Activated CD4-positive, alpha-beta memory T cell treated with anti-CD3 and anti-CD28 coated beads for 36 hours (primary cell): ENCODE results near the gene MCTS1. TPM values are rescaled to one million over a fixed set of nuclear protein-coding genes. Genes with fewer than 3 reads are reported as not detected.
"Not testable (repeated sequence)": the region's sequence is repeated elsewhere in the genome, so short reads cannot be mapped to it uniquely, and the experiment has no call there.

Experiments
- CTCF ChIA-PET: fragments of 350-600 bp; sonication (Branson Sonifier 250); formaldehyde crosslinking; loops from one replicate; lab custom pipeline; 2021; ENCODE audit warnings: antibody characterized with exemption, inconsistent platforms; lab: Charles Lee
- POLR2A ChIA-PET: fragments of 350-600 bp; sonication (Branson Sonifier 250); formaldehyde crosslinking; loops from one replicate; lab custom pipeline; 2021; ENCODE audit warnings: antibody characterized with exemption; lab: Charles Lee
- DNase-seq: peaks from one replicate; pipeline ENCODE4 v3.0.0-alpha.2; 2020
- H3K27ac Mint-ChIP-seq: one replicate; pipeline ENCODE4 v1.8.0; 2021; ENCODE audit warnings: mixed read lengths
- H3K27me3 Mint-ChIP-seq: one replicate; pipeline ENCODE4 v1.8.0; 2021; ENCODE audit warnings: mixed read lengths
- H3K36me3 Mint-ChIP-seq: one replicate; pipeline ENCODE4 v1.8.0; 2021; ENCODE audit warnings: mixed read lengths
- H3K4me1 Mint-ChIP-seq: one replicate; pipeline ENCODE4 v1.8.0; 2021; ENCODE audit warnings: low read depth, mixed read lengths
- H3K4me3 Mint-ChIP-seq: one replicate; pipeline ENCODE4 v1.8.0; 2021; ENCODE audit warnings: mild to moderate bottlenecking, mixed read lengths
- H3K9me3 Mint-ChIP-seq: one replicate; pipeline ENCODE4 v1.8.0; 2021; ENCODE audit warnings: mixed read lengths
- intact Hi-C: fragments of 100-400 bp; cut with micrococcal nuclease; formaldehyde crosslinking; loops from one replicate; pipeline ENCODE4 v1.15.1; 2023
- total RNA-seq, 2 experiments: library from RNA; stranded (reverse); gene quantifications; one replicate each; pipeline ENCODE4 v1.2.3, GENCODE V29; 2021

MCTS1 gene
- total RNA-seq, 2 experiments from 2014 or later, result 67.5 to 70.9 TPM

DNA sequence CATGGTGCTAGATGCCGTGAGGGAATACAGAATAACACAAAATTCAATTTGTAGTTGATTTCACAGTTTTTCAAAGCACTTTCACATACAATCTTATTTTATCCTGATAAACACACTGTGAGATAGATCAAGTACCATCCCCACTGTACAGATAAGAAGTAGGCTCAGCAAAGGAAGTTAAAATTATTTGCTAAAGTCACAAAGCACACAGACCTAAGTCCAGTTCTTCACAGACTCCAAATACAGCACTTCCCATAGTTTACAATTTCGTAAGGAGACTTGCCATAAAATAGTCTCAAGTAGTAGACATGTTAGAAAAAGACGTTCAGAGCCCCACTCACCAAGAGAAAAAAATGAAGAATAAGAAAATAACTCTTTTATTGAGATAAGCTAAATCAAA lies 35.3 kb upstream of the MCTS1 start:
- Mint-ChIP-seq H3K27me3 (no peaks in the 10 kb centered on the region), H3K36me3 (no peaks in the 10 kb centered on the region), H3K27ac (no peak overlapping the region), H3K4me3 (no peak overlapping the region), H3K4me1 (peaks cover 2% of the 10 kb centered on the region), H3K9me3 (no peaks in the 10 kb centered on the region)
- CTCF ChIA-PET, result no interaction called here
- intact Hi-C loops, result no loop called here
- no peak for DNase-seq
- POLR2A ChIA-PET, result no interaction called here

DNA sequence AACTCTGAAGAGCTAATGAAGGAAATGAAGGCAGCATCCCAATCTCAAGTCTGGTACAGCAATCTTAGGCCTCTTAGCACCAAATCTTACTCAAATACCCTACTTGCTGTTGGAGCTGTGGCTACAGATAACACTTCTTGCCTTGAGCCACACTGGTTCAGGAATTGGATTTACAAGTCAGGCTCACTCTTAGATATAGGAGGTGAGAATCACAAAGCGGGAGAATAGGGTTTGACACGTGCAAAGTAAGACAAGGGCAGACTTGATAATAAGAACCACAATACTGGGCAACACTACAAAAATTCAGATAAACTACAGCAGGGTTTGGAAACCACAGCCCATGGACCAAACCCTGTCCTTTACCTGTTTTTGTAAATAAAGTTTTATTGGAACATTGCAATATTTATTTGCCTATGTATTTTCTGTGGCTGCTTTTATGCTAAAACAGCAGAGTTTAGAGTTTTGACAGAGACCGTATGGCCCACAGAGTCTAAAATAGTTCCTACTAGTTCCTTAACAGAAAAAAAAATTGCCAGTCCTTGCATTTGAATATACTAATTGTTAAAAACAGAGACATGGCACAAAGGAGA lies 33.8 kb upstream of the MCTS1 start:
- Mint-ChIP-seq H3K36me3 (no peaks in the 10 kb centered on the region), H3K27ac (no peak overlapping the region), H3K27me3 (no peaks in the 10 kb centered on the region), H3K4me1 (peaks cover 2% of the 10 kb centered on the region), H3K4me3 (no peak overlapping the region), H3K9me3 (no peaks in the 10 kb centered on the region)
- no peak for DNase-seq
- ChIA-PET CTCF (no interaction called here), POLR2A (no interaction called here)
- intact Hi-C loops, result no loop called here

DNA sequence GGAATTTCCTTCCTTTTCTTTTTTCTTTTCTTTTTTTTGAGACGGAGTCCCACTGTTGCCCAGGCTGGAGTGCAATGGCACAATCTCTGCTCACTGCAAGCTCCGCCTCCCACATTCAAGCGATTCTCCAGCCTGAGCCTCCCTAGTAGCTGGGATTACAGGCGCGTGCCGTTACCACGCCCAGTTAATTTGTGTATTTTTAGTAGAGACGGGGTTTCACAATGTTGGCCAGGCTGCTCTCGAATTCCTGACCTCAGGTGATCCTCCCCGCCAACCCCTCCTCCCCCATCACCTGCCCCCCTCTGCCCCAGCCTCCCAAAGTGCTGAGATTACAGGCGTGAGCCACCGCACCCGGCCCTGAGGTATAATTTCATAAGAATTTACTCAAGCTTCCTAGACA lies 30.1 kb upstream of the MCTS1 start:
- H3K4me1 Mint-ChIP-seq, H3K9me3 Mint-ChIP-seq, H3K27me3 Mint-ChIP-seq, H3K27ac Mint-ChIP-seq, H3K36me3 Mint-ChIP-seq, H3K4me3 Mint-ChIP-seq, POLR2A ChIA-PET, intact Hi-C loops, DNase-seq: not testable (repeated sequence)
- CTCF ChIA-PET, result interaction anchor here (0.6 kb wide), 1 partner anchor 99 kb away, joined by 3 read pairs; no protein-coding TSS in a partner anchor

DNA sequence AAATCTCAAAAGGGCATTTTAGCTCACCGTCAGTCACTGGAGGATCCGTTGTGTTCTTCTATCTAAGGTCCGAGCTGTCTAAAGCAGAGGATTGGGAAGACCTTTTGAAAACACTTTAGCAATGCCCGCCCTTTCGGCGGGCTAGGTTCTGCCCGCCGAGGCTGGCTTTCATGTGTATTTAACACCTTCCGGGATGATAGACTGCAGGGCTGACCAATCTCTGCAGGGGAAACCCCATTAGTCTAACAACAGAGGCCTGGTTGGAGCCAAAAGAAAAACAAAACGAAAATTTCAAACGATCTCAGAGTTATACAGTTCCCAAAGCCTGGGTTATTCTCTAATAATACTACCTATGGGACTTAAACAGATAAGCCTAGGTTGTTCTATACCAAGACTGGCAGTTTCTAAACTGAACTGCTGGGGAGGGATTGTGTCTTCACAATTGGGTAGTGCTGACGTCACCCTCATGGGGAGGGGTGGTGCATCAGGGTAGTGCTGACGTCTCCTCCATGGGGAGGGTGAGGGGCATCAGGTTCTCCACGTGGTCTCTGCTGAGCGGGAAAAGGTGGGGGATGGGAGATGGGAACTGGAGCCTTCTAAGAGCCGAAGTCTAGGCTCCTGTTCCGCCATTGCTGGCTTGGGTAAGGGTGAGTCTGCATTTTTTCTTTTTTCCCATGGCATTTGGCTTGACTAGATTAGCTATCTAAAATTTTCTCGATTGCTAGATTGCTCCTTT lies 28.4 kb upstream of the MCTS1 start:
- intact Hi-C loops, result no loop called here
- H3K27me3 Mint-ChIP-seq, result peaks cover 2% of the 10 kb centered on the region
- H3K9me3 Mint-ChIP-seq, result no peaks in the 10 kb centered on the region
- ChIA-PET POLR2A (no interaction called here), CTCF (no interaction called here)
- no peak for DNase-seq
- H3K27ac Mint-ChIP-seq, result no peak overlapping the region
- H3K36me3 Mint-ChIP-seq, result no peaks in the 10 kb centered on the region
- H3K4me3 Mint-ChIP-seq, result no peak overlapping the region
- H3K4me1 Mint-ChIP-seq, result peaks cover 2% of the 10 kb centered on the region

DNA sequence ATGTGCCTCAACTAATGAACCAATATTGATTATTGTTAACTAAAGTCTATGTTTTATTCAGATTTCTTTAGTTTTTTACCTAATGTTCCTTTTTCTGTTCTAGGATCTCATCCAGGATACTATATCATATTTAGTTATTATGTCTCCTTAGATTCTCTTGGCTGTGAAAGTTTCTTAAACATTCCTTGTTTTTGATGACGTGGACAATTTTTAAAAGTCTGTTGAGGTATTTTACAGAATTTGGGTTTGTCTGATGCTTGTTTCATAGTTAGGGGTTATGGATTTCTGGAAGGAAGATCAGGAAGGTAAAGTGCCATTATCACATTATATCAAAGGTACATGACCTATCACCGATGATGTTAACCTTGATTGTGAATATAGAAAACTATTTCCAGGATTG lies 18.2 kb upstream of the MCTS1 start:
- H3K4me3 Mint-ChIP-seq, result no peak overlapping the region
- ChIA-PET CTCF (no interaction called here), POLR2A (no interaction called here)
- no peaks in the 10 kb centered on the region for H3K36me3 Mint-ChIP-seq
- H3K27ac Mint-ChIP-seq, result no peak overlapping the region
- intact Hi-C loops, result no loop called here
- no peaks in the 10 kb centered on the region for H3K9me3 Mint-ChIP-seq
- no peak for DNase-seq
- no peaks in the 10 kb centered on the region for H3K27me3 Mint-ChIP-seq
- H3K4me1 Mint-ChIP-seq, result no peaks in the 10 kb centered on the region

DNA sequence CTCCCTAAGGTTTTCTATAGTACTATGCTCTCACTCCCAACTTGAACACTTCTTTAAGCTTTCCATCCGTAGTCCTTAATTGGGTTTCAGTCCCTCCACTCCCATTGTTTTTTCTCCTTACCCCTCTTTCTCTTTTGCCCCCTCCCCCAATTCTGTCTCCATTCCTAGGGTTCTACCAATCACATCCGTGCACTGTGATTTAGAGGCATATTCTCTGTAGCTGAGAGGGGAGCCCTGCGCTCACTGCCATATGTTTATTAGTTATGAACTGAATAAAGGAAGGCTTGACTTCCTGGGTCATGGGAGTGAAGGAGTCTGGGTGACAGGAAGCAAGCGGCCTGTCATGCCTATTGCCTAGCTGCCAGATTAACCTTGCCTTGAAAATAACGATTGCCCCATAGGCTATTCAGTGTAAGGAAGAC lies 471 bp downstream of the MCTS1 start:
- ChIA-PET CTCF (no interaction called here), POLR2A (interaction anchor here (1.0 to 3.4 kb wide), 6 partner anchors 14 to 55 kb away, joined by 3 to 25 read pairs (median 6); partner anchors contain the start of genes C1GALT1C1 and CUL4B)
- intact Hi-C loops, result loop anchor here (1.0 to 5.0 kb wide), 3 partner anchors 26 to 107 kb away; partner anchors contain the start of gene C1GALT1C1
- H3K27ac Mint-ChIP-seq, result peak overlapping the region; percentile 97
- H3K4me3 Mint-ChIP-seq, result peak overlapping the region; percentile 95
- H3K4me1 Mint-ChIP-seq, result peaks cover 8% of the 10 kb centered on the region
- peaks cover 3% of the 10 kb centered on the region for H3K36me3 Mint-ChIP-seq
- H3K27me3 Mint-ChIP-seq, result no peaks in the 10 kb centered on the region
- H3K9me3 Mint-ChIP-seq, result no peaks in the 10 kb centered on the region
- DNase-seq, result peak; percentile 46

DNA sequence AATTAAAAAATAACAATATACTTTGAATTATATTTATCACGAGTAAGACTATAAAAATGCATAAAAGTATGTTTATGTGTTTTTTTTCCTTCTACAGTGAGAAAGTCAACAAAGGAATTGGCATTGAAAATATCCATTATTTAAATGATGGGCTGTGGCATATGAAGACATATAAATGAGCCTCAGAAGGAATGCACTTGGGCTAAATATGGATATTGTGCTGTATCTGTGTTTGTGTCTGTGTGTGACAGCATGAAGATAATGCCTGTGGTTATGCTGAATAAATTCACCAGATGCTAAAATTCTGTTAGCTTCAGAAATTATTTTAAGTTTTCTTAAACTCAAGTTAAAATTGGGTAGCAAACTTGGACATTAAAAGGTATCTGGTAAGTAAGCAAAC lies 8.2 kb downstream of the MCTS1 start:
- Mint-ChIP-seq H3K4me3 (no peak overlapping the region), H3K27me3 (no peaks in the 10 kb centered on the region), H3K4me1 (no peaks in the 10 kb centered on the region), H3K9me3 (no peaks in the 10 kb centered on the region), H3K27ac (no peak overlapping the region), H3K36me3 (peaks cover 12% of the 10 kb centered on the region)
- no peak for DNase-seq
- CTCF ChIA-PET, result no interaction called here
- intact Hi-C loops, result no loop called here
- POLR2A ChIA-PET, result no interaction called here

DNA sequence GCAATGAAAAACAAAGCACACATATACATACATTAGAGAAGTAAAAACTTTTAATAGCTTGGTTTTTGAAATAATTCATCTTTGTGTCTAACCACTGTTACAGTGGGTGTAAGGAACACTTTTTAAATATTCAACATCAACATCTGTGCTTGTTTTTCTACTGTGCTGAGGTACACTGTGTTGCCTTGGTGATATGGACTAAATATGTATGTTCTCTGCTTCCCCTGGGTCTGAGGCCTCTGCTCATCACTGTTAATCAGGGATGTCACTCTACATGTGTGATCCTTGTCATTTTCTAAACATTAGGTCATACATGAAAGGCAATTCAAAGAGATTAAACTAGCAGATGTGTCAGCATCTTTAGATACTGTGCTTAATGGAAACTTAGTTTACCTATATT lies 10.9 kb downstream of the MCTS1 start:
- Mint-ChIP-seq H3K4me3 (no peak overlapping the region), H3K36me3 (peaks cover 15% of the 10 kb centered on the region)
- POLR2A ChIA-PET, result no interaction called here

DNA sequence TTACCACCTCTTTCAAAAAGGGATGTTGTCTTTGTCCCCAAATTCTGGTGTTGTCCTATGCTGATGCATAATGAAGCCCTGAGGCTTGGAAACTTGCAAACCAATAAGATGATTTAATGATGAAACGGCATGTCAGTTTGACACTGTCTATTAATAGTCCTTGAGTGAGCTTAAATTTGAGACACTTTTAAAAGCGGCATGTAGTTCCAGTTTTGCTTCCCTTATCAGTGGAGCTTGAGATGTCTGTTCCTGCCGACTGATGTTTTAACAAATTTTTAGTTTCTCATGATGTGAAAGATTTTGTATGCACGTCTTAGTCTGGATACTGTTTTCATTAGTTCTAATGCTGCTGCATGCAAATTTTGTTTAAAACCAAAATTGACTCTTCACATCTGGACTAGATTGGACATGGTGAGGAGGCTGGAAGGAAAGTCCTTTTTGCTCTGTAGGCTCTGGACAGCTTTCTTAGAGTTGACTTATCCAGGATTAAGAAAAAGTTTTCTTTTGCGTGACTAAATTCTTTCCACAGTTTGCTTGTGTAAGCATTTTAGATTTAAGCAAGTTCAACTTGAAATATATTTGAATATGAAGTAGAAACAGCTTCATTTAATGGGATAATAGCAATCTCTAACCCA lies 14.2 kb downstream of the MCTS1 start:
- DNase-seq, result no peak
- no peaks in the 10 kb centered on the region for H3K27me3 Mint-ChIP-seq
- intact Hi-C loops, result no loop called here
- H3K27ac Mint-ChIP-seq, result no peak overlapping the region
- H3K4me1 Mint-ChIP-seq, result peaks cover 5% of the 10 kb centered on the region
- H3K36me3 Mint-ChIP-seq, result peaks cover 16% of the 10 kb centered on the region
- ChIA-PET CTCF (interaction anchor here (1.2 kb wide), 1 partner anchor 9 kb away, joined by 3 read pairs; no protein-coding TSS in a partner anchor), POLR2A (interaction anchor here (1.2 kb wide), 1 partner anchor 14 kb away, joined by 4 read pairs; the partner anchor contains the start of gene MCTS1)
- no peak overlapping the region for H3K4me3 Mint-ChIP-seq
- no peaks in the 10 kb centered on the region for H3K9me3 Mint-ChIP-seq

More for the DNA sequence above, 10.9 kb downstream of the MCTS1 start:
- intact Hi-C loops, result no loop called here
- CTCF ChIA-PET, result no interaction called here
- Mint-ChIP-seq H3K27ac (no peak overlapping the region), H3K4me1 (peaks cover 4% of the 10 kb centered on the region), H3K9me3 (no peaks in the 10 kb centered on the region), H3K27me3 (no peaks in the 10 kb centered on the region)
- DNase-seq, result no peak

DNA sequence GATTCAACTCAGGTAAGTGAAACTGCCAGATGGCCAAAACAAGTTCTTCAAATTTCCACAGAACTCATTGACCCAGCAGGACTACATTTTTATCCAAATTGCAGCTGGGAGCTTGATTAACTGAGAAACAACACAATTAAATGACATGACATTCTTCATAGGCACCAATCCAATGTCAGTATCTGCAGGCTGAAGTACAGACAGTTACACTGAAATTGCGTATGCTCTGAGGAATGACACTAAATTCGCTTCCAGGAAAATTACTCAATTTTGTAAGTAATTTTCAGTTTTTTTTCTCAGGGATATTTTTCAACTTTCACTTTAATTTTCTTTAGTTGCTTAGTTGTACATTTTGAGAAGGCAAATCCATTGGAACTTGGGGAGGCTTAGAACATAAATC lies 21.5 kb downstream of the MCTS1 start:
- H3K9me3 Mint-ChIP-seq, result no peaks in the 10 kb centered on the region
- CTCF ChIA-PET, result no interaction called here
- intact Hi-C loops, result no loop called here

DNA sequence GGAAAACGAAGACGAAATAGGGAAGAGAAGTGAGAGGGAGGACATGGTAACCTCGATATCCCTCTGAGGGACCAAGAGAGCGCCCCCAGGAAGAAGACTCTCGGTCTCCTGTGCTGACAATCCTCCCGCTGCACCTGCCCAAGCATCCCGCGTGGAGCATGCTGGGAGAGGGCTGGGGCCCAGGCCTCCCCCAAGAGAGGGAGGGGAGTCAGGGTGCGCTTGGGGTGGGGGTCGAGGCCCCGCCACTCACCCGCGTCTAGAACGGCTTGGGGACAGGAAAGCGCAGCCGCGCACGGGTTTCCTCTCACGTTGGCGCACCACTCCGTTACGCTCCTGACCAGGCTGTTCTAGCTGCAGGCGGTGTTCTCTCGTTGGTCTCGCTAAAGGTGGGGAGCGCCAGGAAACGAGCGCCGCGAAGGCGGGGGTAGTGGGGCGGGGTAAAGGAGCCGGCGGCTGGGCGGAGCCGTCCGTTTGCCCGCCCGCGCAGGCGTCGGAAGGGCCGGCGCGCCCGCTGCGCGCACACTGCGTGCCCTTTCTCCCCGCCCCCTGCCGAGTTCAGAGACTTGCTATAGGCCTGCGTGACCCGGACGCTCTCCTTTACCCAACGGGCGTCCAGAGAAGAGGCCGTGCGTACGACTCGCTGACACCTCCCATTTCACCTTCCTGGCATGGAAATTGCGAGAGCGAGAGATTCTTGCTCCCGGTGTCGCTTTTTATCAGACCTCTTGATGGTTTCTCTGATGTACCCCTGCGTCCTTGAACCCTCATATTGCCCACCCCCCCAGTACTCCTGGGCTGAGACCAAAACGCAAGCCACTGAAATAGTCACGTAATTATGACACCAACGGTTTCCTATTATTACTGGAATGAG lies 26.0 kb downstream of the MCTS1 start, which contains the start of gene C1GALT1C1:
C1GALT1C1 (minus strand) TSS at position 388 of the 871 bp plus-strand sequence. CDS start 2,888 bp downstream, outside the sequence.
- peak within 1 kb of the TSS; percentile 95 for H3K27ac Mint-ChIP-seq
- peaks cover 23% of the 10 kb centered on the region for H3K4me1 Mint-ChIP-seq
- POLR2A ChIA-PET, result interaction anchor here (1.9 kb wide), 1 partner anchor 26 kb away, joined by 9 read pairs; the partner anchor contains the start of gene MCTS1
- intact Hi-C loops, result loop anchor here (1.0 to 2.0 kb wide), 3 partner anchors 26 to 143 kb away; partner anchors contain the start of gene MCTS1
- no peaks in the 10 kb centered on the region for H3K9me3 Mint-ChIP-seq
- H3K4me3 Mint-ChIP-seq, result peak within 1 kb of the TSS; percentile 90
- H3K27me3 Mint-ChIP-seq, result no peaks in the 10 kb centered on the region
- H3K36me3 Mint-ChIP-seq, result peaks cover 1% of the 10 kb centered on the region
- CTCF ChIA-PET, result no interaction called here
- DNase-seq, result peak; percentile 94

More for the DNA sequence above, 21.5 kb downstream of the MCTS1 start:
- no peaks in the 10 kb centered on the region for H3K27me3 Mint-ChIP-seq
- POLR2A ChIA-PET, result interaction anchor here (1.9 kb wide), 1 partner anchor 21 kb away, joined by 7 read pairs; the partner anchor contains the start of gene MCTS1
- DNase-seq, result no peak
- no peak overlapping the region for H3K4me3 Mint-ChIP-seq
- peaks cover 4% of the 10 kb centered on the region for H3K36me3 Mint-ChIP-seq
- H3K4me1 Mint-ChIP-seq, result peaks cover 23% of the 10 kb centered on the region
- no peak overlapping the region for H3K27ac Mint-ChIP-seq
